ENCODE results near the gene LRMDA.

The LRMDA gene

DNA sequence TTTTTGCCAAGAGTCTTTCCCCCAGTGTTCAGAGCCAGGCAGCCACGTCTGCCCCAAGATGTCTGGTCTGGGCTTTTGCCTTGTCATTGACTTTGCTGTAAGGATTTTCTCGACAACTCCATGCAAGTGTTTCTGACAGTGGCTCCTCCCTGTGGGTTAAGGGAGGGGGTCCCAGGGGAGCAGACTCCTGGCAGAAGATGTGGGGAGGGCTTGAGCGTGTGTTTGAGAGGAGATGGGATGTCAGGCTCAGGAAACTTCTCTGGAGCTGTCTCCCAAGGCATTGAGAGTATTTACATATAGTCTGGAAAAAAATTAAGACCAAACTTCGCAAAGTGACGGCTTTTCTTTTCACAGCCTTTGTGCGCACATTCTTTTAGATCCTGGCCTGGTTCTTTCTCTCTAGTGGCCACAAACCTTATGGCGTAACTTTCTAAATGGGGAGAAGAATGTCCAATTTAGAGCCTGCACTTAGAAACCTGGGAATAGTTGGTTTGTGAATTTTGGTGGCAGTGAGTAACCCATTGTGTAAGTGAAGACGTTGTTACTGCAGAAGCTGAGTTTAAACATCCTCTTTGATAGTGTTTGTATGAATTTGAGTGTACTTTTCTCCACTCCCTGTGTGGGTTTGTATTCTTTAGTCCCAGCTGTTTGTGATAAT is 201.5 kb downstream of the LRMDA start:
- Histone ChIP-seq H3K27me3 (ENCODE audit: insufficient read depth, low read length, poor library complexity, severe bottlenecking) (no peaks in the 10 kb centered on the region), H3K9ac (ENCODE audit: low read depth, low read length, poor library complexity, severe bottlenecking) (no peak overlapping the region), H3F3A (ENCODE audit: low read depth) (no peaks in the 10 kb centered on the region), H2AFZ (ENCODE audit: low read length) (no peak overlapping the region), H3K4me1 (ENCODE audit: insufficient read depth, low read length, poor library complexity, severe bottlenecking) (no peaks in the 10 kb centered on the region), H3K9me2 (replicated peaks; ENCODE audit: low read depth, low read length) (no peaks in the 10 kb centered on the region), H3K36me3 (ENCODE audit: insufficient read depth, low read length) (no peaks in the 10 kb centered on the region), H4K20me1 (ENCODE audit: insufficient read depth, low read length, poor library complexity, severe bottlenecking) (no peaks in the 10 kb centered on the region), H3K4me2 (ENCODE audit: low read depth, low read length, poor library complexity, severe bottlenecking) (no peak overlapping the region), H3K9me3 (ENCODE audit: insufficient read depth, low read depth, low read length) (no peaks in the 10 kb centered on the region), H3K79me2 (ENCODE audit: insufficient read depth, low read length) (no peaks in the 10 kb centered on the region), H3K4me3 (ENCODE audit: low read length, poor library complexity, severe bottlenecking) (no peak overlapping the region)
- TF ChIP-seq, protein P1, sequence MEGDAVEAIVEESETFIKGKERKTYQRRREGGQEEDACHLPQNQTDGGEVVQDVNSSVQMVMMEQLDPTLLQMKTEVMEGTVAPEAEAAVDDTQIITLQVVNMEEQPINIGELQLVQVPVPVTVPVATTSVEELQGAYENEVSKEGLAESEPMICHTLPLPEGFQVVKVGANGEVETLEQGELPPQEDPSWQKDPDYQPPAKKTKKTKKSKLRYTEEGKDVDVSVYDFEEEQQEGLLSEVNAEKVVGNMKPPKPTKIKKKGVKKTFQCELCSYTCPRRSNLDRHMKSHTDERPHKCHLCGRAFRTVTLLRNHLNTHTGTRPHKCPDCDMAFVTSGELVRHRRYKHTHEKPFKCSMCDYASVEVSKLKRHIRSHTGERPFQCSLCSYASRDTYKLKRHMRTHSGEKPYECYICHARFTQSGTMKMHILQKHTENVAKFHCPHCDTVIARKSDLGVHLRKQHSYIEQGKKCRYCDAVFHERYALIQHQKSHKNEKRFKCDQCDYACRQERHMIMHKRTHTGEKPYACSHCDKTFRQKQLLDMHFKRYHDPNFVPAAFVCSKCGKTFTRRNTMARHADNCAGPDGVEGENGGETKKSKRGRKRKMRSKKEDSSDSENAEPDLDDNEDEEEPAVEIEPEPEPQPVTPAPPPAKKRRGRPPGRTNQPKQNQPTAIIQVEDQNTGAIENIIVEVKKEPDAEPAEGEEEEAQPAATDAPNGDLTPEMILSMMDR (conservative IDR thresholded peaks at IDR 0.05; ENCODE audit: low read length) = no peak
- no peak for TF ChIP-seq EZH2phosphoT487 (IDR thresholded peaks at IDR 0.05; ENCODE audit: borderline replicate concordance)

DNA sequence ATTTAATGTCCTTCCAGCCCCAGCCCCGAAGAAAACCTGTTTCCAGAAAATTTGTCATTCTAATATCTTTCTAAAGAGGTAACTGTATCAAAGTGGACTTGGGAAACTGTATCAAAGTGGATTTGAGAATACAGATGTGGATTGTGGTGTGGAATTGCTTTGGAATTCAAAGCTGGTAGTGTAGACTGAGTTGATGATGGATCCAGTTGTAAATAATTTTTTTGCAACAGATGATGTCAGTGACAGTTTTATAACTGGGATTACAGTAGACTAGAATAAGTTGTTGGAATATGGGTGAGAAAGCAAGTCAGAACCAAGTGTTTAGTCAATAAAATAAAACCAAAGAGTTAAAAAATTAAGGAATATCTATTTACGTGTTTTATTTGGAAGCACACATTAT is 202.1 kb downstream of the LRMDA start:
- Histone ChIP-seq H3K4me3 (ENCODE audit: low read length, poor library complexity, severe bottlenecking) (no peak overlapping the region), H3K9me2 (replicated peaks; ENCODE audit: low read depth, low read length) (no peaks in the 10 kb centered on the region), H3K9ac (ENCODE audit: low read depth, low read length, poor library complexity, severe bottlenecking) (no peak overlapping the region), H3K27me3 (ENCODE audit: insufficient read depth, low read length, poor library complexity, severe bottlenecking) (no peaks in the 10 kb centered on the region), H3F3A (ENCODE audit: low read depth) (no peaks in the 10 kb centered on the region), H2AFZ (ENCODE audit: low read length) (no peak overlapping the region), H4K20me1 (ENCODE audit: insufficient read depth, low read length, poor library complexity, severe bottlenecking) (no peaks in the 10 kb centered on the region), H3K4me2 (ENCODE audit: low read depth, low read length, poor library complexity, severe bottlenecking) (no peak overlapping the region), H3K36me3 (ENCODE audit: insufficient read depth, low read length) (no peaks in the 10 kb centered on the region), H3K4me1 (ENCODE audit: insufficient read depth, low read length, poor library complexity, severe bottlenecking) (no peaks in the 10 kb centered on the region), H3K9me3 (ENCODE audit: insufficient read depth, low read depth, low read length) (no peaks in the 10 kb centered on the region), H3K79me2 (ENCODE audit: insufficient read depth, low read length) (no peaks in the 10 kb centered on the region)
- TF ChIP-seq, protein P1 (conservative IDR thresholded peaks at IDR 0.05; ENCODE audit: low read length) = no peak
- TF ChIP-seq EZH2phosphoT487 (IDR thresholded peaks at IDR 0.05; ENCODE audit: borderline replicate concordance) = no peak

GRCh38 chr10:75634947-75635346 is 203.5 kb downstream of the LRMDA start:
- H3K9me2 ChIP-seq (replicated peaks; ENCODE audit: low read depth, low read length) = no peaks in the 10 kb centered on the region
- H3K4me1 ChIP-seq (ENCODE audit: insufficient read depth, low read length, poor library complexity, severe bottlenecking) = no peaks in the 10 kb centered on the region
- TF ChIP-seq EZH2phosphoT487 (IDR thresholded peaks at IDR 0.05; ENCODE audit: borderline replicate concordance) = no peak
- TF ChIP-seq, protein P1 (conservative IDR thresholded peaks at IDR 0.05; ENCODE audit: low read length) = no peak
- no peaks in the 10 kb centered on the region for H3K9me3 ChIP-seq (ENCODE audit: insufficient read depth, low read depth, low read length)
- H4K20me1 ChIP-seq (ENCODE audit: insufficient read depth, low read length, poor library complexity, severe bottlenecking) = no peaks in the 10 kb centered on the region
- no peaks in the 10 kb centered on the region for H3F3A ChIP-seq (ENCODE audit: low read depth)
- no peak overlapping the region for H2AFZ ChIP-seq (ENCODE audit: low read length)
- no peak overlapping the region for H3K9ac ChIP-seq (ENCODE audit: low read depth, low read length, poor library complexity, severe bottlenecking)
- no peaks in the 10 kb centered on the region for H3K79me2 ChIP-seq (ENCODE audit: insufficient read depth, low read length)
- H3K4me2 ChIP-seq (ENCODE audit: low read depth, low read length, poor library complexity, severe bottlenecking) = no peak overlapping the region
- H3K27me3 ChIP-seq (ENCODE audit: insufficient read depth, low read length, poor library complexity, severe bottlenecking) = no peaks in the 10 kb centered on the region
- no peaks in the 10 kb centered on the region for H3K36me3 ChIP-seq (ENCODE audit: insufficient read depth, low read length)
- H3K4me3 ChIP-seq (ENCODE audit: low read length, poor library complexity, severe bottlenecking) = no peak overlapping the region

All from Loucy (cell line).